Stimulated activated CD8-positive, alpha-beta memory T cell treated with anti-CD3 and anti-CD28 coated beads, Interleukin-15, amount 100 ng/mL, for 1 hour (primary cell): ENCODE data around the gene LYPD3.
"Not testable (repeated sequence)": the region's sequence is repeated elsewhere in the genome, so short reads cannot be mapped to it uniquely, and the experiment has no call there.

Source experiments
- DNase-seq: peaks from one replicate; pipeline ENCODE4 v3.0.0-alpha.2; 2020; ENCODE audit warnings: low read depth

The LYPD3 gene

GRCh38 chr19:43461303-43461702, 4.1 kb downstream of the LYPD3 start:
- no peak for DNase-seq

GRCh38 chr19:43460362-43461016, 4.9 kb downstream of the LYPD3 start:
- no peak for DNase-seq

GRCh38 chr19:43457809-43458208, 7.6 kb downstream of the LYPD3 start:
- no peak for DNase-seq

DNA sequence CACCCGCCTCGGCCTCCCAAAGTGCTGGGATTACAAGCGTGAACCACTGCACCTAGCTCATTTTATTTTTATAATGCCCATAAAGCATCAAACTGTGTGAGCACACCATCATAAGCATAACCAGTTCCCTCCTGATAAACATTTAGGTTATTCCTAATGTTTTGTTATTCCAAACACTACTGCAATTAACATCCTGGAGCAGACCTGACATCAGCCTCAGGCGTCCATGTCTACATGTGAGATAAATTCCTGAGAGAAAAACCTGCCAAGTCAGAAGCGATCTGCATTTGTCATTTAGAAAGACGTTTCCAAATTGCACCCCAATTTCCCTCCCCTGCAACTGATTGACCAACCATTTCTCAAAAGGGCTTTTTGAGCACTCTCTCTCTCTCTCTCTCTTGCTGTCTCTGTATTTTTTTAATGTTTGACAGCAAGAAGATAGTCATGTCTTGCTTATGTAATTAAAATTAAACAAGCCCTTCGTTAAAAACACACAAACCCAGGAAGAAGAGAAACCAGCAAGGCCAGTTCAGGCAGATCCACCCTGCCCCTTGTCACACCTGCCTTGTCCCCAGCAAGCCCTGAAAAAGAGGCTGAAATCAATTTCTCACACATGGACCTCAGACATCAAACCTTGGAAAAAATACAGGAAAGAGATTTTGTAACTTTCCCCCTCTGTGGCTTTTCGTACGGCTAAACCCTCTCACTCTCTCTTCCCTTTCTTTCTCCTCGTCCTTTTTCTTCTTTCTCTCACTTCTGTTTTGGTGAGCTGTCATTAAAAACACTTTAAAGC, 9.9 kb downstream of the LYPD3 start:
- no peak for DNase-seq

DNA sequence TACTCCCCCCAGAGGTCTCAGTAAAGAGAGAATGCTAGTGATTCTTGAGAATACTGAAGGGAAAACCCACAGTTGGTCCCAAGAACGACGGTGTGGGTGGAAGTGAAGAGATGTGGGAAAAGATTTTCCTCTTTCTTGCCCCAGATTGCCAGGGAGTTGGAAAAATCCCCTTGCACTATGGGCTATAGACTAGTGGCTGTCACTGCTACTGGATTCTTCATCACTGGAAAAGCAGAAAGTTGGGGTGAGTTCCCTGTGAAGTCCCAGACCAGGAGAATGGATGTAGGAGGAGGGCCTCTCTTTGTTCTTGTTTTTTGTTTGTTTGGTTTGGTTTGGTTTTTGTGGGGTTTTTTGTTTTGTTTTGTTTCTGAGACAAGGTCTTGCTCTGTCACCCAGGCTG, 11.4 kb downstream of the LYPD3 start:
- no peak for DNase-seq

- DNase-seq: no peak
Measured at GRCh38 chr19:43452582-43452981, 12.8 kb downstream of the LYPD3 start.

DNA sequence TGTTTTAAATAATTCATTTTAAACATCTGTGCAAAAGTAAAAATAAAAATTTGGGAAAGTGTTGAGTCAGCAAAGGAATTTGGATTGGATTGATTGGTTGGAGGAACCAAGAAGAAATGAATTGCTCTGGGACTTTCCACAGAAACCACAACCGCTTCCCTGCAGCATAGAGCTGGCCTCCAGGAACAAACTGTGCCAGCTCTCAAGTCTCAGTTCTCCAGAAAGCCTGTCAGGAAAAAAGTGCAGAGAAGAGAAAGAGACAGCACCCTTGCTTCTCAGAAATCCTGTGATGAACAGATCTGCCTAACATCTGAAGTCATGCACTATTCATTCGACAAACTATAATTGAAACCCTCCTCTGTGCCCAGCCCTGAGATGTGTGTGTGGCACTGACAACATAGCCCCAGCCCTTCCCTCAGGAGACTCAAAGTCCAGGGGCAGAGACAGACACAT, 14.8 kb downstream of the LYPD3 start:
- no peak for DNase-seq

- DNase-seq: no peak
Measured at GRCh38 chr19:43447655-43448054, 17.8 kb downstream of the LYPD3 start.

GRCh38 chr19:43446746-43447489, 18.5 kb downstream of the LYPD3 start:
- peak; percentile 66 for DNase-seq

DNA sequence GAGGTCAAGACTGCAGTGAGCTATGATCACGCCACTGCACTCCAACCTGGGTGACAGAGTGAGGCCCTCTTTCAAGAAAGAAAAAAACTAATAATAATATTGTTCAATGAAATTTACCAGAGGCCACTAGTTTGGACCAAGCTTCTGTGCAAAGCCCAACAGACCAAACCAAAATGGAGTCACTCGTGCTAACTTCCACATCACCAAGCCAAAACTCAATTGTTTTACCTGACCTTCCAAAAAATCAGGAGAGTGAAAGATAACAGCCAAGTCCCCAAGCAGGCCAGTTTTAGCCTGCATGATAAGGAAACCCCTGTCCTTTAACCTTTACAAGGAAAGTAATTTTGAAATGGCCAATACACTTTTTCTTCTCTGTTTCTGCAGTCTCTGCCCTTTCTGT, 20.0 kb downstream of the LYPD3 start:
- DNase-seq: no peak

DNA sequence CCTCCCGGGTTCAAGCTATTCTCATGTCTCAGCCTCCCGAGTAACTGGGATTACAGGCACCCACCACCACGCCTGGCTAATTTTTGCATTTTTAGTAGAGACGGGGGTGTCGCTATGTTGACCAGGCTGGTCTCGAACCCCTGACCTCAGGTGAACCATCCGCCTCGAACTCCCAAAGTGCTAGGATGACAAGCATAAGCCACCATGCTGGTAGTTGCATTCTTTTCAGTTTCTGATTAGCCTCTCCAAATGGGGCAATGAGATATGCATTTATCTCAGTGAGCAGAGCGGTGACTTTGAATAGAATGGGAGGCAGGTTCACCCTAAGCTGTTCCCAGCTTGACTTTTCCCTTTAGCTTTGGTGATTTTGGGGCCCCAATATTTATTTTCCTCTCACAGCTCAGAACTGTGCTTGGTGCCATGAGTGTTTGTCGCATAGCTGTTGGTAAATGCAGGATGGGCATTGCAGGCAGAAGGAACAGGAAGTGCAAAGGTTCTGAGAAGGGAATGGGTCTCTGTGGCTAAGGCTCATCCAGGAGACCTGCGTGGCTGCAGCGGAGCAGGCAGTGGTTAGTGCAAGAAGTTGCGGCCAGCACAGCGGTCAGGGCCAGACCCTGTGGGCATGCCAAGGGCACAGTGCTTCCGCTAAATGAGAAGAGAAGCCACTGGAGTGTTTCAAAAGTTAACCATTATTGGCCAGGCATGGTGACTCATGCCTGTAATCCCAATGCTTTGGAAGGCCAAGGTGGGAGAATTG, 20.7 kb downstream of the LYPD3 start:
- no peak for DNase-seq

GRCh38 chr19:43444091-43444490, 21.3 kb downstream of the LYPD3 start:
- not testable (repeated sequence) for DNase-seq

DNA sequence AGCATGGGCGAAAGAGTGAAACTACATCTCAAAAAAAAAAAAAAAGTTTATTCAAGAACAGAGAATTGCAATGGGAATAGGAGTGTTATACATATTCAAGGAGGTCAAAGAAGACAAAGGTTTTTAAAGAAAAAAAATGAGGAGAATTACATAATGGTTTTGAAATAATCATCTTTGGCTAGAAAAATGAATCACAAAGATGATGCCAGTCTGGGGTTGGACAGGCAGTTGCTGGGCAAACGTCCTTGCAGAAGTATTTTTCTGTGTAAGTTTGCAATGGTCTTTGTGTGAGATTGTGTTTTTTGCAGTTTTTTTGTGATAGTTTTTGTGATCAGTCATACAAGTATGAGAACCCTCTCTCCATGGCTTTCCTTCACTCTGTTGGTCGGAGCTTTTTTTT, 23.7 kb downstream of the LYPD3 start:
- DNase-seq: no peak

DNA sequence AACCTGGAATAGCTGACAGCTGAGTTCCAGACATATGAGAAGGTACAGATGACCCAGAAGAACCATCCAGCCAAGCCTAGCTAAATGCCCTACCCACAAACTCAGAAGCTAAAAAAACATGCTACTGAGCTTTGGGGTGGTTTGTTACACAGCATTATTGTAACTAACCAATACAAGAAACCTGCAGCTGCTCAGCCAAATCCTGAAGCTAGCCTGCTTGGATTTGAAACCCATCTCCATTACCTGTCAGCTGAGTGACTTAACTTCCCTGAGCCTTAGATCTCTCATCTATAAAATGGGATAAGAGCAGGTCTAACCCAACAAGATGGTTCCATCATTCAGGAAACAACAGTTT, 25.7 kb downstream of the LYPD3 start:
- no peak for DNase-seq

DNA sequence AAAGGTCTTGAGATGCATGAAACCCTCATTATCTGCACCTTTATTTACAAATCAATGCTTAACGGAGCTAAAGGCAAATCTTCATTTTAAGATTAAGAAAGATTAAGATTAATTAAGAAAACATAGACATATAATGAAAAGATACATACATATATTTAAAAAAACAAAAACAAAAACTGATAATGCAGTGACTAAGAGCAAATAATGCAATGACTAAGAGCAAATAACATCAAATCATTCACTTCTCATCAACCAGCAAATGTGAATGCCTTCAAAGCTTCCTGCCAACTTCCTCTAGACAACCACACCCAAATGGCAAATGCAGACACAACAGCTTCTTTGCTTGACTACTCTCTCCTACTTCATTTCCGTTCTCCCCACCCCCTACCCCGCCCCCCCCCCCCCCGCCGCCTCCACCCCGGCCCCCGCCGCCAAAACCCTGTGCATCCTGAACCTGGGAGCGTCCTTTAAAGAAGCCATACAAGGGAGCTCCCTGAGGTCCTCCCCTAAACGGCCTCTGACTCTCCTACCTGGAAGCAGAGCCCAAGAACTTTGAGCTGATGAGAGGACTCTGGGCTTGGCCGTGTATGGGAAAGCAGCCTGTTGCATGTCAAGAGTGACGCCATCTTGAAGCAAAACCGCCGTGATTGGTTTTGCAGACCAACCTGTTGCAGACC, 26.2 kb downstream of the LYPD3 start:
- no peak for DNase-seq

GRCh38 chr19:43438291-43439031, 26.9 kb downstream of the LYPD3 start:
- no peak for DNase-seq

DNA sequence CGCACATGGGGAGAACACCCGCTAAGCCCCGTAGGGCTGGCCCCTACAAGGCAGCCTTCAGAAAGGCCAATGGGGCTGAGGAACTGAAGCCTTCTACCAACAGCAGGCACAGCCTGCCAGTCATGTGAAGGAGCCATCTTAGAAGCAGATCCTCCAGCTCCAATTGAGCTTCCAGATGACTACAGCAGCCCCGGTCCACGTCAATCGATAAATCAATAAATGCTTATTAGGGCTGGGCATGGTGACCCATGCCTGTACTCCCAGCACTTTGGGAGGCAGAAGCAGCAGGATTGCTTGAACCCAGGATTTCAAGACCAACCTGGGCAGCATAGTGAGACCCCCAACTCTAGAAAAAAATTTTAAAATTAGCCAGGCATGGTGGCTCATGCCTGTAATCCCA, 27.7 kb downstream of the LYPD3 start:
- no peak for DNase-seq

- not testable (repeated sequence) for DNase-seq
Measured at GRCh38 chr19:43437284-43437683, 28.1 kb downstream of the LYPD3 start.

- DNase-seq: no peak
Measured at GRCh38 chr19:43435775-43436174, 29.6 kb downstream of the LYPD3 start.

GRCh38 chr19:43433689-43434088, 31.7 kb downstream of the LYPD3 start:
- no peak for DNase-seq

DNA sequence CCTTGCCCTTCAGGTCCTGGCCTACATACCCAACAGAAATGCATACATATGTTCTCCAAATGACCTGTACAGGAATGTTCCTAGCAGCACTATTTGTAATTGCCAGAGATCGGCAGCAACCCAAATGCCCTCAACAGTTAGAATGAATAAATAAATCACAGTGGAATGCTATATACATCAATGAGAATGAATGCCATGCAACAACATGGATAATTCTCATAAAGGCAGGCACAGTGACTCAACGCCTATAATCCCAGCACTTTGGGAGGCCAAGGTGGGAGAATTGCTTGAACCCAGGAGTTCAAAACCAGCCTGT, 32.1 kb downstream of the LYPD3 start:
- DNase-seq: no peak
